Stimulated activated naive CD8-positive, alpha-beta T cell treated with anti-CD3 and anti-CD28 coated beads, Interleukin-15, Interleukin-2, amounts not matched to agents 100 ng/mL and 50 ng/mL, for 24 hours (primary cell): Measurements from ENCODE around the gene HMCN2.

Experiments used
- H3K27ac Mint-ChIP-seq: one replicate; pipeline ENCODE4 v1.8.0; 2021; ENCODE audit warnings: mild to moderate bottlenecking, mixed read lengths
- H3K27me3 Mint-ChIP-seq: one replicate; pipeline ENCODE4 v1.8.0; 2021; ENCODE audit warnings: mixed read lengths
- H3K36me3 Mint-ChIP-seq: one replicate; pipeline ENCODE4 v1.8.0; 2021; ENCODE audit warnings: low read depth, mixed read lengths
- H3K4me1 Mint-ChIP-seq: one replicate; pipeline ENCODE4 v1.8.0; 2021; ENCODE audit warnings: low read depth, mixed read lengths
- H3K4me3 Mint-ChIP-seq: one replicate; pipeline ENCODE4 v1.8.0; 2021; ENCODE audit warnings: mild to moderate bottlenecking, mixed read lengths
- H3K9me3 Mint-ChIP-seq: one replicate; pipeline ENCODE4 v1.8.0; 2021; ENCODE audit warnings: mixed read lengths

Gene HMCN2

GRCh38 chr9:130352081-130352480, 86.5 kb downstream of the HMCN2 start:
- H3K36me3 Mint-ChIP-seq = no peaks in the 10 kb centered on the region
- H3K9me3 Mint-ChIP-seq = no peaks in the 10 kb centered on the region
- no peak overlapping the region for H3K27ac Mint-ChIP-seq
- no peaks in the 10 kb centered on the region for H3K4me1 Mint-ChIP-seq
- H3K27me3 Mint-ChIP-seq = no peaks in the 10 kb centered on the region
- H3K4me3 Mint-ChIP-seq = no peak overlapping the region

GRCh38 chr9:130352586-130353285, 87.2 kb downstream of the HMCN2 start:
- no peak overlapping the region for H3K27ac Mint-ChIP-seq
- no peaks in the 10 kb centered on the region for H3K4me1 Mint-ChIP-seq
- H3K36me3 Mint-ChIP-seq = no peaks in the 10 kb centered on the region

GRCh38 chr9:130354378-130354777, 88.8 kb downstream of the HMCN2 start:
- Mint-ChIP-seq H3K4me3 (no peak overlapping the region), H3K27me3 (no peaks in the 10 kb centered on the region), H3K36me3 (no peaks in the 10 kb centered on the region), H3K9me3 (no peaks in the 10 kb centered on the region), H3K4me1 (no peaks in the 10 kb centered on the region), H3K27ac (no peak overlapping the region)

More at GRCh38 chr9:130352586-130353285, 87.2 kb downstream of the HMCN2 start:
- Mint-ChIP-seq H3K27me3 (no peaks in the 10 kb centered on the region), H3K4me3 (no peak overlapping the region), H3K9me3 (no peaks in the 10 kb centered on the region)

- no peak overlapping the region for H3K27ac Mint-ChIP-seq
- no peaks in the 10 kb centered on the region for H3K4me1 Mint-ChIP-seq
- H3K36me3 Mint-ChIP-seq = no peaks in the 10 kb centered on the region
- no peaks in the 10 kb centered on the region for H3K27me3 Mint-ChIP-seq
- no peaks in the 10 kb centered on the region for H3K9me3 Mint-ChIP-seq
- H3K4me3 Mint-ChIP-seq = no peak overlapping the region
Observed at GRCh38 chr9:130354806-130355205, 89.2 kb downstream of the HMCN2 start.

- no peaks in the 10 kb centered on the region for H3K9me3 Mint-ChIP-seq
- no peaks in the 10 kb centered on the region for H3K36me3 Mint-ChIP-seq
- no peaks in the 10 kb centered on the region for H3K27me3 Mint-ChIP-seq
- no peak overlapping the region for H3K27ac Mint-ChIP-seq
- no peak overlapping the region for H3K4me3 Mint-ChIP-seq
- H3K4me1 Mint-ChIP-seq = no peaks in the 10 kb centered on the region
Observed at GRCh38 chr9:130356033-130356432, 90.5 kb downstream of the HMCN2 start.

GRCh38 chr9:130356877-130357584, 91.5 kb downstream of the HMCN2 start:
- Mint-ChIP-seq H3K36me3 (no peaks in the 10 kb centered on the region), H3K9me3 (no peaks in the 10 kb centered on the region), H3K27me3 (no peaks in the 10 kb centered on the region), H3K27ac (no peak overlapping the region), H3K4me1 (no peaks in the 10 kb centered on the region), H3K4me3 (no peak overlapping the region)

GRCh38 chr9:130358928-130359327, 93.4 kb downstream of the HMCN2 start:
- H3K27me3 Mint-ChIP-seq = no peaks in the 10 kb centered on the region
- H3K36me3 Mint-ChIP-seq = no peaks in the 10 kb centered on the region
- H3K27ac Mint-ChIP-seq = no peak overlapping the region
- no peaks in the 10 kb centered on the region for H3K9me3 Mint-ChIP-seq
- no peaks in the 10 kb centered on the region for H3K4me1 Mint-ChIP-seq
- H3K4me3 Mint-ChIP-seq = no peak overlapping the region

GRCh38 chr9:130359819-130360218, 94.3 kb downstream of the HMCN2 start:
- no peak overlapping the region for H3K4me3 Mint-ChIP-seq
- no peaks in the 10 kb centered on the region for H3K36me3 Mint-ChIP-seq
- no peaks in the 10 kb centered on the region for H3K9me3 Mint-ChIP-seq
- H3K27ac Mint-ChIP-seq = no peak overlapping the region
- H3K27me3 Mint-ChIP-seq = no peaks in the 10 kb centered on the region
- no peaks in the 10 kb centered on the region for H3K4me1 Mint-ChIP-seq

- Mint-ChIP-seq H3K27me3 (peaks cover 3% of the 10 kb centered on the region), H3K9me3 (no peaks in the 10 kb centered on the region), H3K4me3 (no peak overlapping the region), H3K4me1 (no peaks in the 10 kb centered on the region), H3K36me3 (no peaks in the 10 kb centered on the region), H3K27ac (no peak overlapping the region)
Observed at GRCh38 chr9:130360672-130361071, 95.1 kb downstream of the HMCN2 start.

- Mint-ChIP-seq H3K27me3 (peaks cover 3% of the 10 kb centered on the region), H3K27ac (no peak overlapping the region), H3K9me3 (peaks cover 4% of the 10 kb centered on the region), H3K4me1 (no peaks in the 10 kb centered on the region), H3K36me3 (no peaks in the 10 kb centered on the region), H3K4me3 (no peak overlapping the region)
Observed at GRCh38 chr9:130361873-130362362, 96.4 kb downstream of the HMCN2 start.

- H3K9me3 Mint-ChIP-seq = peaks cover 4% of the 10 kb centered on the region
- H3K27ac Mint-ChIP-seq = no peak overlapping the region
- H3K36me3 Mint-ChIP-seq = no peaks in the 10 kb centered on the region
- H3K4me1 Mint-ChIP-seq = peaks cover under 1% of the 10 kb centered on the region
- H3K27me3 Mint-ChIP-seq = peaks cover 3% of the 10 kb centered on the region
- no peak overlapping the region for H3K4me3 Mint-ChIP-seq
Observed at GRCh38 chr9:130362691-130363090, 97.1 kb downstream of the HMCN2 start.

GRCh38 chr9:130363755-130364404, 98.3 kb downstream of the HMCN2 start:
- Mint-ChIP-seq H3K27me3 (peaks cover 3% of the 10 kb centered on the region), H3K36me3 (no peaks in the 10 kb centered on the region), H3K4me1 (peaks cover 9% of the 10 kb centered on the region), H3K27ac (no peak overlapping the region), H3K4me3 (no peak overlapping the region), H3K9me3 (peaks cover 10% of the 10 kb centered on the region)

GRCh38 chr9:130364619-130365322, 99.2 kb downstream of the HMCN2 start:
- Mint-ChIP-seq H3K27me3 (peaks cover 3% of the 10 kb centered on the region), H3K4me1 (peaks cover 9% of the 10 kb centered on the region), H3K27ac (no peak overlapping the region), H3K36me3 (no peaks in the 10 kb centered on the region), H3K9me3 (peaks cover 10% of the 10 kb centered on the region), H3K4me3 (no peak overlapping the region)

GRCh38 chr9:130365323-130365721, 99.8 kb downstream of the HMCN2 start:
- peaks cover 5% of the 10 kb centered on the region for H3K27me3 Mint-ChIP-seq
- H3K4me1 Mint-ChIP-seq = peaks cover 9% of the 10 kb centered on the region
- no peak overlapping the region for H3K27ac Mint-ChIP-seq
- no peaks in the 10 kb centered on the region for H3K36me3 Mint-ChIP-seq
- H3K9me3 Mint-ChIP-seq = peaks cover 10% of the 10 kb centered on the region
- no peak overlapping the region for H3K4me3 Mint-ChIP-seq

- Mint-ChIP-seq H3K4me1 (peaks cover 9% of the 10 kb centered on the region), H3K27ac (no peak overlapping the region), H3K9me3 (peaks cover 10% of the 10 kb centered on the region)
Observed at GRCh38 chr9:130366072-130366471, 100.5 kb downstream of the HMCN2 start.

More at GRCh38 chr9:130366072-130366471, 100.5 kb downstream of the HMCN2 start:
- H3K27me3 Mint-ChIP-seq = peaks cover 5% of the 10 kb centered on the region
- no peaks in the 10 kb centered on the region for H3K36me3 Mint-ChIP-seq
- no peak overlapping the region for H3K4me3 Mint-ChIP-seq
